ENCODE data around the gene PRKCQ.

Gene PRKCQ

GRCh38 chr10:6561552-6561951 lies 18.5 kb downstream of the PRKCQ start:
- H3K27me3 ChIP-seq (ENCODE audit: low read length), result no peaks in the 10 kb centered on the region
- H3K27ac ChIP-seq (ENCODE audit: low read depth, low read length), result no peak overlapping the region
- H3K36me3 ChIP-seq (ENCODE audit: low read length), result no peaks in the 10 kb centered on the region
- H3K9ac ChIP-seq (ENCODE audit: low read length), result no peak overlapping the region
- H4K20me1 ChIP-seq (ENCODE audit: low read depth, low read length), result no peaks in the 10 kb centered on the region
- no peaks in the 10 kb centered on the region for H3K9me2 ChIP-seq (replicated peaks; ENCODE audit: insufficient read depth, low read length)
- no peaks in the 10 kb centered on the region for H3F3A ChIP-seq (ENCODE audit: insufficient read depth)
- no peak overlapping the region for H3K4me2 ChIP-seq (ENCODE audit: low read depth, low read length, poor library complexity, severe bottlenecking)
- no peaks in the 10 kb centered on the region for H3K9me3 ChIP-seq (ENCODE audit: insufficient read depth, low read length)
- no peaks in the 10 kb centered on the region for H3K79me2 ChIP-seq (ENCODE audit: insufficient read depth, low read length)
- no peak overlapping the region for H2AFZ ChIP-seq (ENCODE audit: low read depth, low read length, severe bottlenecking)
- no peak overlapping the region for H3K4me3 ChIP-seq (ENCODE audit: insufficient read depth, low read length, poor library complexity, severe bottlenecking)
- TF ChIP-seq, protein P1, sequence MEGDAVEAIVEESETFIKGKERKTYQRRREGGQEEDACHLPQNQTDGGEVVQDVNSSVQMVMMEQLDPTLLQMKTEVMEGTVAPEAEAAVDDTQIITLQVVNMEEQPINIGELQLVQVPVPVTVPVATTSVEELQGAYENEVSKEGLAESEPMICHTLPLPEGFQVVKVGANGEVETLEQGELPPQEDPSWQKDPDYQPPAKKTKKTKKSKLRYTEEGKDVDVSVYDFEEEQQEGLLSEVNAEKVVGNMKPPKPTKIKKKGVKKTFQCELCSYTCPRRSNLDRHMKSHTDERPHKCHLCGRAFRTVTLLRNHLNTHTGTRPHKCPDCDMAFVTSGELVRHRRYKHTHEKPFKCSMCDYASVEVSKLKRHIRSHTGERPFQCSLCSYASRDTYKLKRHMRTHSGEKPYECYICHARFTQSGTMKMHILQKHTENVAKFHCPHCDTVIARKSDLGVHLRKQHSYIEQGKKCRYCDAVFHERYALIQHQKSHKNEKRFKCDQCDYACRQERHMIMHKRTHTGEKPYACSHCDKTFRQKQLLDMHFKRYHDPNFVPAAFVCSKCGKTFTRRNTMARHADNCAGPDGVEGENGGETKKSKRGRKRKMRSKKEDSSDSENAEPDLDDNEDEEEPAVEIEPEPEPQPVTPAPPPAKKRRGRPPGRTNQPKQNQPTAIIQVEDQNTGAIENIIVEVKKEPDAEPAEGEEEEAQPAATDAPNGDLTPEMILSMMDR (IDR thresholded peaks at IDR 0.05; ENCODE audit: insufficient read depth, low read length, poor library complexity, severe bottlenecking), result no peak
- TF ChIP-seq EZH2phosphoT487 (conservative IDR thresholded peaks at IDR 0.05; ENCODE audit: low read length), result no peak

DNA sequence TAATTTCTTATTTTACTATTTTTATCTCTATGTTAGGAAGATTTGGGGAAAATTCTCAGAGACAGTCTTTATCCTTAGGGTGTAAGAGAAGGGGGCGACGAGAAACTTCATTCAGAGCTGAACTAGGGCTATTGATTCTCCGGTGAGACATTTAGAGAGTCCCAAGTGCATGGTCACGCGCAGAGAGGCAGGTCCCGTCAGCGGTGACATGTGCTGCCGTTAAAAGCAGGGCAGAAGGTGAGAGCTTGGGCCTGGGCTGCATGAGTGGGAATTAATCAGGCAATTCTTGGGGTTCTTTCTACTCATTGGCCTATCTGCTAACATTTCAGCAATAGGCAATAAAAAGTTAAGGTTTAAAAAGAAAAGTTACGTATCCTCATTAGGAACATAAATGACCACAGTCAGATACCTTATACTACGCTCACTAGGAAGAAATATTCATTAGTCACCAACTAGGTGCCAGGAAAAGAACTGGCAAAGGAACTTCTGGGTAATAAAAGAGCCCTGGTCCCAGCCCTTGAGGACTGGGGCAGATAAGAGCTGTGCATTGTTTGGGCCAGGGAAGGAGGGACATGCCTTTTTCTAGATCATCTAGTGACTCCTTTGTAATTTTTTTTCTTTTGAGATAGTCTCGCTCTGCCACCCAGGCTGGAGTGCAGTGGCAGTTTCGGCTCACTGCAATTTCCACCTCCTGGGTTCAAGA lies 21.2 kb downstream of the PRKCQ start:
- H2AFZ ChIP-seq (ENCODE audit: low read depth, low read length, severe bottlenecking), result no peak overlapping the region
- H3K27ac ChIP-seq (ENCODE audit: low read depth, low read length), result no peak overlapping the region
- no peaks in the 10 kb centered on the region for H3K9me3 ChIP-seq (ENCODE audit: insufficient read depth, low read length)
- no peak overlapping the region for H3K9ac ChIP-seq (ENCODE audit: low read length)
- no peaks in the 10 kb centered on the region for H4K20me1 ChIP-seq (ENCODE audit: low read depth, low read length)
- H3K4me3 ChIP-seq (ENCODE audit: insufficient read depth, low read length, poor library complexity, severe bottlenecking), result no peak overlapping the region
- H3F3A ChIP-seq (ENCODE audit: insufficient read depth), result no peaks in the 10 kb centered on the region
- no peaks in the 10 kb centered on the region for H3K36me3 ChIP-seq (ENCODE audit: low read length)
- no peaks in the 10 kb centered on the region for H3K27me3 ChIP-seq (ENCODE audit: low read length)
- TF ChIP-seq, protein P1 (IDR thresholded peaks at IDR 0.05; ENCODE audit: insufficient read depth, low read length, poor library complexity, severe bottlenecking), result no peak
- no peak for TF ChIP-seq EZH2phosphoT487 (conservative IDR thresholded peaks at IDR 0.05; ENCODE audit: low read length)
- H3K79me2 ChIP-seq (ENCODE audit: insufficient read depth, low read length), result no peaks in the 10 kb centered on the region
- H3K9me2 ChIP-seq (replicated peaks; ENCODE audit: insufficient read depth, low read length), result no peaks in the 10 kb centered on the region
- H3K4me2 ChIP-seq (ENCODE audit: low read depth, low read length, poor library complexity, severe bottlenecking), result no peak overlapping the region

DNA sequence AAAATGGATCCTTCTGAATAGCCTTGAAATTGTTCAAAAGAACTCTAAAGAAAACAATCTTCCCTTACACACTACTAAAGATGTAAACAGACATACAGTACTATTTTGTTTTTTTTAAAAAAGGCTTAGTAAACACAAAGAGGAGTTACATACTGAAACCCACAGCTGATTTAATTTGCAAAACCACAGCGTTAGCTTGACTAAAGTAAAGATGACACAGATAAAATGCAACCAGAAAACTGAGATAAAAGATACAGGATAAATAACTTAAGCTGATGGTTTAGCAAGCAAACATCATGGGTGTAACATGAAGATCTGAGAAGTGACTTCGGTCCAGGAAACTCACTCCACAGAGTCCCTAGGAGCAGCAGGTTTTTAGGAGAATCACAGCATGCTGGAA lies 21.8 kb downstream of the PRKCQ start:
- Histone ChIP-seq H3K27ac (ENCODE audit: low read depth, low read length) (no peak overlapping the region), H3K4me3 (ENCODE audit: insufficient read depth, low read length, poor library complexity, severe bottlenecking) (no peak overlapping the region), H3K36me3 (ENCODE audit: low read length) (no peaks in the 10 kb centered on the region), H3K9me2 (replicated peaks; ENCODE audit: insufficient read depth, low read length) (no peaks in the 10 kb centered on the region), H3K9me3 (ENCODE audit: insufficient read depth, low read length) (no peaks in the 10 kb centered on the region), H4K20me1 (ENCODE audit: low read depth, low read length) (no peaks in the 10 kb centered on the region), H2AFZ (ENCODE audit: low read depth, low read length, severe bottlenecking) (no peak overlapping the region), H3F3A (ENCODE audit: insufficient read depth) (no peaks in the 10 kb centered on the region), H3K4me2 (ENCODE audit: low read depth, low read length, poor library complexity, severe bottlenecking) (no peak overlapping the region), H3K27me3 (ENCODE audit: low read length) (no peaks in the 10 kb centered on the region), H3K9ac (ENCODE audit: low read length) (no peak overlapping the region), H3K79me2 (ENCODE audit: insufficient read depth, low read length) (no peaks in the 10 kb centered on the region)
- TF ChIP-seq, protein P1 (IDR thresholded peaks at IDR 0.05; ENCODE audit: insufficient read depth, low read length, poor library complexity, severe bottlenecking), result no peak
- no peak for TF ChIP-seq EZH2phosphoT487 (conservative IDR thresholded peaks at IDR 0.05; ENCODE audit: low read length)
